Naive thymus-derived CD4-positive, alpha-beta T cell (primary cell): ENCODE data around the gene DHDH. TPM values are rescaled to one million over a fixed set of nuclear protein-coding genes. Genes with fewer than 3 reads are reported as not detected.

Experiments
- ATAC-seq: fragments of 150-1000 bp; cut with Tn5 transposase; 2 replicates; pipeline ENCODE4 v1.10.0; 2021; ENCODE audit warnings: mild to moderate bottlenecking, moderate library complexity
- CTCF ChIA-PET: fragments of 350-600 bp; sonication (Branson Sonifier 250); formaldehyde crosslinking; loops from one replicate; lab custom pipeline; 2021; ENCODE audit warnings: antibody characterized with exemption; lab: Charles Lee
- POLR2A ChIA-PET: fragments of 350-600 bp; sonication (Branson Sonifier 250); formaldehyde crosslinking; loops from one replicate; lab custom pipeline; 2021; ENCODE audit warnings: antibody characterized with exemption, inconsistent platforms; lab: Charles Lee
- DNase-seq, 9 donors: peaks; one replicate each; pipeline versions ENCODE4 v3.0.0 to v3.0.0-alpha.2; 2020 to 2022; ENCODE audit warnings: mixed read lengths in 1 of 9
- H3K27ac ChIP-seq: one replicate; pipeline ENCODE4 v1.7.0; 2013; ENCODE audit warnings: mild to moderate bottlenecking, low read depth, low read length, moderate library complexity
- H3K27me3 ChIP-seq, 2 donors: one replicate each; pipeline ENCODE4 v1.7.0; 2013; ENCODE audit warnings: low read length in 2 of 2, mild to moderate bottlenecking in 2 of 2, moderate library complexity in 2 of 2; ENCODE audit not compliant: control insufficient read depth in 2 of 2, insufficient read depth in 2 of 2
- H3K36me3 ChIP-seq, 3 experiments: 1 replicate in 2 of 3; 2 replicates in 1 of 3; pipeline ENCODE4 v1.7.0; 2013; ENCODE audit warnings: low read length in 3 of 3, mild to moderate bottlenecking in 3 of 3, moderate library complexity in 1 of 3; ENCODE audit not compliant: insufficient read depth in 3 of 3, control insufficient read depth in 2 of 3
- H3K4me1 ChIP-seq, 2 donors: one replicate each; pipeline ENCODE4 v1.7.0; 2013; ENCODE audit warnings: low read length in 2 of 2, mild to moderate bottlenecking in 2 of 2, moderate library complexity in 1 of 2; ENCODE audit not compliant: control insufficient read depth in 2 of 2, insufficient read depth in 2 of 2
- H3K4me3 ChIP-seq: 2 replicates; pipeline ENCODE4 v1.7.0; 2013; ENCODE audit warnings: mild to moderate bottlenecking, low read length
- H3K9me3 ChIP-seq, 3 experiments: 1 replicate in 2 of 3; 2 replicates in 1 of 3; pipeline ENCODE4 v1.7.0; 2013; ENCODE audit warnings: low read length in 3 of 3; ENCODE audit not compliant: control insufficient read depth in 2 of 3
- H3K27ac Mint-ChIP-seq, 9 donors: one replicate each; pipeline ENCODE4 v1.8.0; 2020 to 2022; ENCODE audit warnings: mixed read lengths in 9 of 9, mild to moderate bottlenecking in 8 of 9, moderate library complexity in 5 of 9, inconsistent platforms in 2 of 9
- H3K27me3 Mint-ChIP-seq, 5 donors: one replicate each; pipeline ENCODE4 v1.8.0; 2021 to 2022; ENCODE audit warnings: mixed read lengths in 5 of 5, mild to moderate bottlenecking in 1 of 5
- H3K36me3 Mint-ChIP-seq, 5 donors: one replicate each; pipeline ENCODE4 v1.8.0; 2020 to 2022; ENCODE audit warnings: mixed read lengths in 5 of 5, mild to moderate bottlenecking in 3 of 5, inconsistent platforms in 1 of 5
- H3K4me1 Mint-ChIP-seq, 7 donors: one replicate each; pipeline ENCODE4 v1.8.0; 2020 to 2022; ENCODE audit warnings: mixed read lengths in 7 of 7, mild to moderate bottlenecking in 3 of 7, inconsistent platforms in 1 of 7
- H3K4me3 Mint-ChIP-seq, 10 donors: one replicate each; pipeline ENCODE4 v1.8.0; 2020 to 2022; ENCODE audit warnings: mild to moderate bottlenecking in 10 of 10, mixed read lengths in 10 of 10, moderate library complexity in 6 of 10, inconsistent platforms in 2 of 10
- H3K9me3 Mint-ChIP-seq, 11 donors: one replicate each; pipeline ENCODE4 v1.8.0; 2020 to 2022; ENCODE audit warnings: mixed read lengths in 11 of 11, mild to moderate bottlenecking in 4 of 11, inconsistent platforms in 1 of 11, moderate library complexity in 1 of 11
- intact Hi-C, 2 donors: fragments of 100-400 bp; cut with micrococcal nuclease; formaldehyde crosslinking; loops; one replicate each; pipeline ENCODE4 v1.15.1; 2023
- polyA plus RNA-seq, 2 donors: library from polyadenylated mRNA; unstranded; fragments of 300-500 nt; fragmentation: Illumina TruSeq; gene quantifications; one replicate each; pipeline ENCODE4 v1.2.3, GENCODE V29; 2021
- total RNA-seq, 6 experiments: library from RNA in 5 of 6; stranded (reverse) in 5 of 6; gene quantifications; 1 replicate in 5 of 6; 2 replicates in 1 of 6; pipeline ENCODE4 v1.2.3 and lab custom pipeline; 2021 to 2026

The DHDH gene
- total and polyA plus RNA-seq, 7 experiments from 2014 or later: 1.0 to 2.7 (median 1.3) TPM

- H3K27me3 ChIP-seq: no peaks in the 10 kb centered on the region
- Mint-ChIP-seq H3K36me3 (peaks cover 0 to 5% (median 0%) of the 10 kb centered on the region in 5 donors), H3K27ac (no peak overlapping the region), H3K9me3 (peaks cover 0 to 8% (median 0%) of the 10 kb centered on the region in 11 donors), H3K4me3 (no peak overlapping the region), H3K27me3 (peaks cover 0 to 2% (median 0%) of the 10 kb centered on the region in 5 donors), H3K4me1 (peaks cover 2 to 8% (median 5%) of the 10 kb centered on the region in 7 donors)
- ChIA-PET POLR2A (no interaction called here), CTCF (interaction anchor here (1.1 kb wide), 1 partner anchor 21 kb away, joined by 3 read pairs; no protein-coding TSS in a partner anchor)
- H3K4me3 ChIP-seq: no peak overlapping the region
- no peaks in the 10 kb centered on the region for H3K9me3 ChIP-seq
- DNase-seq (no peak), ATAC-seq (no peak)
- no peaks in the 10 kb centered on the region for H3K36me3 ChIP-seq
- peaks cover 2% of the 10 kb centered on the region in 2 donors for H3K4me1 ChIP-seq
- intact Hi-C loops: no loop called here
- no peak overlapping the region for H3K27ac ChIP-seq
These were observed 16.7 kb downstream of the DHDH start for GRCh38 chr19:48950159-48950558.

- peaks cover 0 to 8% (median 0%) of the 10 kb centered on the region in 11 donors for H3K9me3 Mint-ChIP-seq
- H3K4me3 ChIP-seq: no peak overlapping the region
- ATAC-seq (no peak), DNase-seq (no peak)
- H3K27ac Mint-ChIP-seq: no peak overlapping the region
- no peaks in the 10 kb centered on the region for H3K9me3 ChIP-seq
- H3K27me3 ChIP-seq: no peaks in the 10 kb centered on the region
- peaks cover 10% of the 10 kb centered on the region in 2 donors for H3K4me1 ChIP-seq
- H3K27ac ChIP-seq: no peak overlapping the region
- POLR2A ChIA-PET: interaction anchor here (0.8 to 1.4 kb wide), 2 partner anchors 50 to 77 kb away, joined by 3 to 4 read pairs; no protein-coding TSS in a partner anchor
- intact Hi-C loops: no loop called here
- CTCF ChIA-PET: no interaction called here
- H3K4me1 Mint-ChIP-seq: peaks cover 10 to 15% (median 13%) of the 10 kb centered on the region in 7 donors
- H3K36me3 ChIP-seq: peaks cover 0 to 2% (median 0%) of the 10 kb centered on the region in 3 experiments
- H3K27me3 Mint-ChIP-seq: peaks cover 0 to 2% (median 0%) of the 10 kb centered on the region in 5 donors
- peaks cover 0 to 6% (median 0%) of the 10 kb centered on the region in 5 donors for H3K36me3 Mint-ChIP-seq
- H3K4me3 Mint-ChIP-seq: no peak overlapping the region
These were observed 17.5 kb downstream of the DHDH start for GRCh38 chr19:48950830-48951519.

DNA sequence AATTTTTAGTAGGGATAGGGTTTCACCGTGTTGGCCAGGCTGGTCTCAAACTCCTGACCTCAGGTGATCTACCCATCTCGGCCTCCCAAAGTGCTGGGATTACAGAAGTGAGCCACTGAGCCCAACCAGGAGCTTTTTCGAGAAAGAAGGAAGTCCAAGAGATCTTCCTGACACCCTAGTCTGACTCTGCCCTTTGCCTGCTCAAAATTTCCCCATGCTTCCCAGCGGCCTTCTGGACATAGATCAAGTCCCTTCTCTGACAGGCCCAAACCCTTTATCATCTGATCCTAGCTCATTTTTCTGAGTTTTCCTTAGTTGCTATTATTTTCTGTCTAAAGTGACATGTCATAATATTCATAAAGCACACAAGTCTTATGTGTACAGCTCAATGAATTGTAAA lies 19.6 kb downstream of the DHDH start:
- ATAC-seq (no peak), DNase-seq (no peak)
- Histone ChIP-seq H3K27ac (no peak overlapping the region), H3K4me1 (peaks cover 12 to 19% of the 10 kb centered on the region in 2 donors), H3K36me3 (peaks cover 0 to 6% (median 0%) of the 10 kb centered on the region in 3 experiments), H3K9me3 (no peaks in the 10 kb centered on the region), H3K4me3 (no peak overlapping the region), H3K27me3 (no peaks in the 10 kb centered on the region)
- Mint-ChIP-seq H3K27me3 (peaks cover 0 to 2% (median 0%) of the 10 kb centered on the region in 5 donors), H3K36me3 (peaks cover 0 to 23% (median 8%) of the 10 kb centered on the region in 5 donors), H3K27ac (peak overlapping the region in 1 of 9 donors; percentile 93), H3K4me1 (peaks cover 23 to 33% (median 31%) of the 10 kb centered on the region in 7 donors), H3K9me3 (peaks cover 0 to 8% (median 0%) of the 10 kb centered on the region in 11 donors), H3K4me3 (peak overlapping the region in 3 of 10 donors; percentile 10 to 92 (median 58))
- intact Hi-C loops: no loop called here
- ChIA-PET CTCF (interaction anchor here (1.0 to 2.6 kb wide), 2 partner anchors 17 to 110 kb away, joined by 5 to 7 read pairs; no protein-coding TSS in a partner anchor), POLR2A (interaction anchor here (0.6 to 3.8 kb wide), 8 partner anchors 9 to 351 kb away, joined by 3 to 58 read pairs (median 4); partner anchors contain the start of genes DHDH, FTL and NUCB1)

- DNase-seq: no peak
- peak overlapping the region; percentile 85 for H3K27ac ChIP-seq
- Mint-ChIP-seq H3K36me3 (peaks cover 0 to 27% (median 5%) of the 10 kb centered on the region in 5 donors), H3K27ac (peak overlapping the region; percentile 70 to 94 (median 91)), H3K27me3 (peaks cover 0 to 2% (median 0%) of the 10 kb centered on the region in 5 donors), H3K4me3 (peak overlapping the region; percentile 88 to 95 (median 94)), H3K4me1 (peaks cover 25 to 40% (median 38%) of the 10 kb centered on the region in 7 donors), H3K9me3 (peaks cover 0 to 2% (median 0%) of the 10 kb centered on the region in 11 donors)
- no peaks in the 10 kb centered on the region for H3K9me3 ChIP-seq
- intact Hi-C loops: loop anchor here (1.0 to 2.0 kb wide), 9 partner anchors 11 to 81 kb away; partner anchors contain the start of genes DHDH (in 2 of the 2), NUCB1 (in 2 of the 2), FTL (in 1 of the 2) and GYS1 (in 1 of the 2)
- H3K36me3 ChIP-seq: peaks cover 0 to 6% (median 0%) of the 10 kb centered on the region in 3 experiments
- ATAC-seq: no peak
- peaks cover 12 to 19% of the 10 kb centered on the region in 2 donors for H3K4me1 ChIP-seq
- no peaks in the 10 kb centered on the region for H3K27me3 ChIP-seq
- H3K4me3 ChIP-seq: peak overlapping the region; percentile 65
- ChIA-PET CTCF (interaction anchor here (2.6 kb wide), 1 partner anchor 16 kb away, joined by 7 read pairs; no protein-coding TSS in a partner anchor), POLR2A (interaction anchor here (0.6 to 3.8 kb wide), 9 partner anchors 8 to 633 kb away, joined by 3 to 58 read pairs (median 4); partner anchors contain the start of genes DHDH, FTL and RUVBL2)
These were observed 20.6 kb downstream of the DHDH start for GRCh38 chr19:48953990-48954594.

DNA sequence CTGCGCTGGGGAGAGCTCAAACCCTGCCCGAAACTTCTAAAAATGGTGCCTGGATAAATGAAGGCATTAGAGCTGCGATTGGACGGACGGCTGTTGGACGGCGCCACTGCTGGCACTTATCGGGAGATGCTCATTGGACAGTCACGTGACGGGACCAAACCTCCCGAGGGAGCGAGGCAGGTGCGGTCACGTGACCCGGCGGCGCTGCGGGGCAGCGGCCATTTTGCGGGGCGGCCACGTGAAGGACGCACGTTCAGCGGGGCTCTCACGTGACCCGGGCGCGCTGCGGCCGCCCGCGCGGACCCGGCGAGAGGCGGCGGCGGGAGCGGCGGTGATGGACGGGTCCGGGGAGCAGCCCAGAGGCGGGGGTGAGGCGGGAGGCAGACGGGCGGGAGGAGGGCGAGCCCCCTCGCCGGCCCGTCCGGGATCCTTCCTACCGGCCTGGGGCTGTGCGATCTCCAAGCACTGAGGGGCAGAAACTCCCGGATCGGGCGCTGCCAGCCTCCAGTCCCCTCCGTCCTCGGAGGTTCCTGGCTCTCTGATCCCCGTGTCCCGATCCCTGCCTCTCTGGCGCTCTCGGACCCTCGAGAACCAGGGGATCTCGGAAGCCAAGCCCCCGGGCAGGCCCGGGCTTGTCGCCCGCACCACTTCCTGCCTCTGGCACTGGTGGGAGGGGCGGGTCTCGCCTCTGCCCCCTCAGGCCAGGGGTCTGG lies 21.3 kb downstream of the DHDH start, which contains the start of gene BAX:
Gene BAX, plus strand, starts transcription at position 281 of the 713 bp plus-strand sequence. Its CDS starts 54 bp downstream, at position 335.
- Histone ChIP-seq H3K27me3 (no peaks in the 10 kb centered on the region), H3K36me3 (peaks cover 0 to 6% (median 0%) of the 10 kb centered on the region in 3 experiments), H3K9me3 (no peaks in the 10 kb centered on the region), H3K4me3 (peak within 1 kb of the TSS; percentile 65), H3K4me1 (peaks cover 12 to 19% of the 10 kb centered on the region in 2 donors), H3K27ac (peak within 1 kb of the TSS; percentile 85)
- ChIA-PET POLR2A (interaction anchor here (0.6 to 3.8 kb wide), 10 partner anchors 7 to 655 kb away, joined by 3 to 58 read pairs (median 4); partner anchors contain the start of genes DHDH, FTL and RUVBL2), CTCF (interaction anchor here (0.9 to 2.6 kb wide), 2 partner anchors 16 to 310 kb away, joined by 3 to 7 read pairs; no protein-coding TSS in a partner anchor)
- ATAC-seq (peak; percentile 92), DNase-seq (peak; percentile 59 to 96 (median 71))
- peaks cover 0 to 2% (median 0%) of the 10 kb centered on the region in 5 donors for H3K27me3 Mint-ChIP-seq
- H3K36me3 Mint-ChIP-seq: peaks cover 0 to 28% (median 5%) of the 10 kb centered on the region in 5 donors
- peaks cover 0 to 2% (median 0%) of the 10 kb centered on the region in 11 donors for H3K9me3 Mint-ChIP-seq
- H3K4me3 Mint-ChIP-seq: peak within 1 kb of the TSS; percentile 88 to 95 (median 94)
- H3K4me1 Mint-ChIP-seq: peaks cover 26 to 46% (median 38%) of the 10 kb centered on the region in 7 donors
- intact Hi-C loops: loop anchor here (1.0 to 2.0 kb wide), 9 partner anchors 11 to 81 kb away; partner anchors contain the start of genes DHDH (in 2 of the 2), FTL (in 2 of the 2), NUCB1 (in 2 of the 2) and GYS1 (in 1 of the 2)
- peak within 1 kb of the TSS; percentile 77 to 94 (median 91) for H3K27ac Mint-ChIP-seq
